GM19372 (cell line): ENCODE data around the gene DLGAP5.
A peak's percentile ranks its signal among the peaks of the same experiment; 100 is the strongest.

Source experiments
- ATAC-seq: cut with Tn5 transposase; IDR thresholded peaks from one replicate; pipeline ENCODE4 v1.9.1; 2021; ENCODE audit warnings: mild to moderate bottlenecking, low read depth, moderate library complexity; ENCODE audit not compliant: unreplicated experiment

The DLGAP5 gene

DNA sequence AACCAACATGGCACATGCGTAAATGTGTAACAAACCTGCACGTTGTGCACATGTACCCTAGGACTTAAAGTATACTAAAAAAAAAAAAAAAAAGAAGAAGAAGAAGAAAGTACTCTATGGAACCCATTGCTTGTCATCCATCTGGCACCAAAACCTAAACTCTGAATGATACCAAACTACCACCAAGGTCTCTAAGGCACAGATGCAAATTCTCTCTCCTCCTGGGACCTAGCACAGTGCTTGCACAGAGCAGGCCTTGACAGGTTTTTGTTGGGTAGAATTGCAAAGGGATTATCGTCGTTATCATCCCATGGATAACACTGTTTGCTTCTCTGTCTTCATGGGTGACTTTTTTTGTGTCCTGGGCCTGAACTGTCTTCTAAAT, 75.5 kb downstream of the DLGAP5 start:
- ATAC-seq = no peak

GRCh38 chr14:55115460-55115859, 75.9 kb downstream of the DLGAP5 start:
- no peak for ATAC-seq

DNA sequence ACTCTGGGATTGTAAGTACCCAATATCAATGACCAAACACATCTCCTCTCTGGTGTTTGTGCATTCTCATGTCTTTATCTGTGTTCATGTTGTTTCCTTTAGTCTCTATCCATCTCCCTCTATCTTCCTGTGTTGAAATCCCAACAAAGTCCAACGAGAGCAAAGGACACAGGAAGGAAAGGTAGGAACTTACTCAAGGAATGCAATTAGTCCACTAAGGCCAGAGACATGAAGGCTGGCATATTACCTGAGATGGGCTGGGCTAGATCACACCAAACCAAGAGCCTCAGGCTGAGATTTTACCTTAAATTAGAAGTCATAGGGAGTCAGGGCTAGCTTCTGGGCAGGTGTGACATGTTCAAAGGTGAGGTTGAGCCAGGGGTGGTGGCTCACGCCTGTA, 76.7 kb downstream of the DLGAP5 start:
- no peak for ATAC-seq

- no peak for ATAC-seq
These were observed 80.2 kb downstream of the DLGAP5 start for GRCh38 chr14:55111122-55111708.

DNA sequence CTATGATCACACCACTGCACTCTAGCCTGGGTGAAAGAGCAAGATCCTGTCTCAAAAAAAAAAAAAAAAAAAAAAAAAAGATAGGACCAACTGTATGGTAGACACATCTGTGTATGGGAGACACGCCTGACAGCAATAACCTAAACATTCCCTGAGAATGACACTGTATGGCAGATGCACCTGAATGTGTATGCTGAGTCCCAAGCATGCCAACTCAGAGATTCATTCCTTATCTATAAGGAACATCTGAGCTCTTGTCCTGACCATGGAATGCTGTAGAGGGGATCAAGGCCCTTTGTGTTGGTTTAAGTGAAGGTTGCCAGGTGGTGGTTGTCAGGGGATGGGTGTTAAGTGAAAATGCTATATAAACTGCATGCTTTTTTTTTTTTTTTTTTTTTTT, 81.5 kb downstream of the DLGAP5 start:
- no peak for ATAC-seq

DNA sequence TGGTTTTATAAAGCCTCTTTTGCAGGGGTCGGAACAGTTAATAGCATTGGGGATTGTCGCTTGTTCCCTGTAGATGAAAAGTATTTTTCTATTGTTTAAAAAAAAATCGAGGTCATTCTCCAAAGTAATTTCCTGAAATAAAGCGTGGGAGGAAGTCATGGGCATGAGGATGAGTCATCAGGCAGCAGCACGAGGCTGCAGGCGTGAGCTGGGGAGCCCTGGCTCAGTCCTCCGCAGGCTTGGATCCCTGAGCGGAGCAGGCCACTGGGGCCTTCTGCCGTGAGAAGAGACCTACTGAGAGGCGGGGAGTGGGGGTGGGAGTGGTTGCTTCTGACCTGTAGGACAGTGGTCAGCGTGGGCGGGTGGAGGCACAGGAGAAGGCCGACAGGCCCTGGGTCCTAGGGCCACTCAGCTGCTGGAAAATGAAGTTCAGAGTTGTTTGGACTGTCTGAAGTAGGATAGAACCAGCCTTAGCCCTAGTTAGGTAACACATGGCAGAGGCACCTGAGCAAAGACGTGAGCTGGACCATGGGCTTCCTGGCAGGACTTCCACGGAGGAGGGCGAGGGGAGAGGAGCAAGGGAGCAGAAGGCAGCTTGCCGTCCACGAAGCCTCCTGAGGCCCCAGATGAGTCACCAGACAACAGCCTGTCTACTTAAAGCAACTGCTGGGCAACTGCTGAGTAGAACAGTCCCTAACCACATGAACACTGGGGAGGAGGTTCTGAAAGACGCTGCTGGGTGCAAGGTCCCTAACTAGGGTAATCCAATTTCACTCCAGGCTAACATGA, 83.4 kb downstream of the DLGAP5 start:
- no peak for ATAC-seq

- no peak for ATAC-seq
These were observed 85.4 kb downstream of the DLGAP5 start for GRCh38 chr14:55105991-55106390.

DNA sequence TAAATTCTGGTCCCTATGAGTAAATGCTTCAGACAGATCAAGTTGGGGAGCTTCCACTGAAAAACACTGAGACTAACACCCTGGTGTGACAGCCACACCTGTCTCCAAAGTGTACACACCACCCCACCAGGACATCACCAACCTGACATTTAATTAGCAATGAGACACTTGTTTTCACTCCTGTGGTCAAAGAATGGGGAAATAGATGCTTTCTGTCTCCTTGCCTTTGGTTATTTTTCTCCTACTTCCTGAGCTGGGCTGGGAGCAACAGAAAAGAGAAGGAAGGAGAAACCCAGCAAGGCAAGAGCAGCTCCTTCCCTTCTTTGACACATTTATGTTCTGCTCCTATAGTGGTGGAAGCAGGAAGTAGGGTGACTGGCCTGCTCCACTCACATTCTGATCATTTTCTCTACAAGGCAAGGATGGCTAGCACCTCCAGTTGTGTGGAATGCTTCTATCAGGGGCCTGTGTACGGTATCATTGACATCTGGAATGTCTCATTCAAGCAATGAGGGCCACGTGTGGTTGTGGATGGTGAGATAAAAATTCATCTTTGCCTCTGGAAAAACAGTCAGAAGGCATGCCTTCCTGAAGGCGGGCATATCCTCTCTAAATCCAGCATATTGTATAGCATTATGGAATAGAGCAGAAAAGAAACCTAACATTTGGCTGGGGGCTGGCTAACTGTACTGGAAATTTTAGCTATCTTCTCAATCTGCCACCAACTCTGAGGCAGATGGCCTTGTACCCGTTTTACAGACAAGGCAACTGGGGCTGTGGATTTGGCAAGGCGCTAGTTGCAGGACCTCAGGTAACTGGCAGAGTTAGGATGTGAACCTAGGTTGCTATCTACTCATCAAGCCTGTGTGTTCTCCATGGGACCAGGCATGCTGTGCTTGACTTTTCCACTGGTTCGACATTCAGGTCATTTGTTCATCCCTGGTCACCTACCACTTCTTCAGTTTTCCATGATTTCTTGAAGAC, 87.1 kb downstream of the DLGAP5 start:
- no peak for ATAC-seq

GRCh38 chr14:55103005-55103640, 88.3 kb downstream of the DLGAP5 start:
- ATAC-seq = peak; percentile 29

GRCh38 chr14:55102141-55102621, 89.2 kb downstream of the DLGAP5 start:
- ATAC-seq = peak; percentile 62

- no peak for ATAC-seq
These were observed 89.7 kb downstream of the DLGAP5 start for GRCh38 chr14:55101698-55102097.

GRCh38 chr14:55099756-55100155, 91.6 kb downstream of the DLGAP5 start:
- no peak for ATAC-seq

DNA sequence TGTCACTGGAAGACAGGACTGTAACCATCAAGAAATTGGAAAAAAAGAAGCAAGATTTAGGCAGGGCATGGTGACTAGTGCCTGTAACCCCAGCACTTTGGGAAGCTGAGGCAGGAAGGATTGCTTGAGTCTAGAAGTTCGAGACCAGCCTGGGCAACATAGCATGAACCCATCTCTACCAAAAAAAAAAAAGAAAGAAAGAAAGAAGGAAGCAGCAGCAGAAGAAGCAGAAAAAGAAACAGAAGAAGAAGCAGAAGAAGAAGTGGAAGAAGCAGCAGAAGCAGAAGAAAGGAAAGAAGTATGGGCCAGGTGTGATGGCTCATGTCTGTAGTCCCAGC, 92.9 kb downstream of the DLGAP5 start:
- ATAC-seq = no peak
